ENCODE measurements around the gene PRPF19. TPM values are rescaled to one million over a fixed set of nuclear protein-coding genes. Genes with fewer than 3 reads are reported as not detected.

The PRPF19 gene
- total RNA-seq, 1 experiment from 2014 or later: 84.7 TPM

Other genes with a start within 250 kb of the PRPF19 start
- gene MS4A8, start 207.0 kb downstream of the PRPF19 start, total RNA-seq (2014; rRNA removed; shearing (Covaris generic)): not detected in 2 replicates
- gene MS4A18, start 181.9 kb downstream of the PRPF19 start, total RNA-seq (2014; rRNA removed; shearing (Covaris generic)): not detected in 2 replicates
- gene MS4A15, start 149.7 kb downstream of the PRPF19 start, total RNA-seq (2014; rRNA removed; shearing (Covaris generic)): not detected in 2 replicates
- not detected in 2 replicates for gene MS4A10, start 121.3 kb downstream of the PRPF19 start, total RNA-seq (2014; rRNA removed; shearing (Covaris generic))
- 21.9 and 24.9 TPM in 2 replicates for gene CCDC86, start 64.5 kb downstream of the PRPF19 start, total RNA-seq (2014; rRNA removed; shearing (Covaris generic))
- not detected in 2 replicates for gene PTGDR2, start 50.6 kb downstream of the PRPF19 start, total RNA-seq (2014; rRNA removed; shearing (Covaris generic))
- not detected in 2 replicates for gene ZP1, start 39.0 kb downstream of the PRPF19 start, total RNA-seq (2014; rRNA removed; shearing (Covaris generic))
- gene TMEM109, start 7.6 kb upstream of the PRPF19 start, total RNA-seq (2014; rRNA removed; shearing (Covaris generic)): 85.4 and 96.9 TPM in 2 replicates
- gene TMEM132A, start 17.9 kb upstream of the PRPF19 start, total RNA-seq (2014; rRNA removed; shearing (Covaris generic)): 46.3 and 57.7 TPM in 2 replicates
- 1.0 and 1.6 TPM in 2 replicates for gene SLC15A3, start 45.6 kb upstream of the PRPF19 start, total RNA-seq (2014; rRNA removed; shearing (Covaris generic))
- gene CD6, start 65.1 kb upstream of the PRPF19 start, total RNA-seq (2014; rRNA removed; shearing (Covaris generic)): not detected in 2 replicates
- gene CD5, start 195.9 kb upstream of the PRPF19 start, total RNA-seq (2014; rRNA removed; shearing (Covaris generic)): 0.04 TPM in 1 of 2 replicates, not detected in the other

Measured in SJCRH30 (cell line).